PC-3 (cell line): Measurements from ENCODE around the gene CFAP45. TPM values are rescaled to one million over a fixed set of nuclear protein-coding genes. Genes with fewer than 3 reads are reported as not detected.

ENCODE experiments used
- ATAC-seq: fragments of 200-7000 bp; cut with Tn5 transposase; 2 replicates; pipeline ENCODE4 v1.9.1; 2020; ENCODE audit warnings: mild to moderate bottlenecking, moderate library complexity
- BruUV-seq: library from RNA; stranded (reverse); fragments of 400-500 nt; replicated peaks from 2 replicates; lab custom pipeline; 2021; lab: Mats Ljungman, UMichigan
- CTCF ChIA-PET: fragments of 300-600 bp; sonication (Branson Sonifier 250); formaldehyde crosslinking; loops from one replicate; lab custom pipeline; 2022; ENCODE audit warnings: antibody characterized with exemption; lab: Charles Lee
- POLR2A ChIA-PET: fragments of 300-600 bp; sonication (Branson Sonifier 250); formaldehyde crosslinking; loops from one replicate; lab custom pipeline; 2022; ENCODE audit warnings: antibody characterized with exemption; ENCODE audit not compliant: unreplicated experiment; lab: Charles Lee
- DNase-seq: peaks from one replicate; pipeline ENCODE4 v3.0.0-alpha.2; 2015
- H2AFZ ChIP-seq: fragments of 300-600 bp; sonication (generic); 2 replicates; pipeline ENCODE4 v1.6.0; 2016; ENCODE audit warnings: antibody characterized with exemption, low read length
- H3F3A ChIP-seq: fragments of 300-600 bp; sonication (generic); one replicate; pipeline ENCODE4 v1.6.0; 2017; ENCODE audit warnings: antibody characterized with exemption, low read length, control low read depth, mild to moderate bottlenecking; ENCODE audit not compliant: unreplicated experiment
- H3K27ac ChIP-seq: fragments of 300-600 bp; sonication (generic); 2 replicates; pipeline ENCODE4 v1.5.1; 2016; ENCODE audit warnings: mild to moderate bottlenecking, low read length
- H3K27me3 ChIP-seq: fragments of 300-600 bp; sonication (generic); 2 replicates; pipeline ENCODE4 v1.6.1; 2016; ENCODE audit warnings: low read length, mixed read lengths
- H3K36me3 ChIP-seq: fragments of 300-600 bp; sonication (generic); 2 replicates; pipeline ENCODE4 v1.6.1; 2016; ENCODE audit warnings: low read depth, mixed run types, low read length, mixed read lengths
- H3K4me1 ChIP-seq: fragments of 300-600 bp; sonication (generic); 2 replicates; pipeline ENCODE4 v1.5.1; 2016; ENCODE audit warnings: low read length; ENCODE audit not compliant: insufficient read depth
- H3K4me2 ChIP-seq: fragments of 300-600 bp; sonication (generic); 2 replicates; pipeline ENCODE4 v1.6.0; 2016; ENCODE audit warnings: low read length
- H3K4me3 ChIP-seq: fragments of 300-600 bp; sonication (generic); 2 replicates; pipeline ENCODE4 v1.5.1; 2016; ENCODE audit warnings: mild to moderate bottlenecking, low read length, mixed read lengths
- H3K79me2 ChIP-seq: fragments of 300-600 bp; sonication (generic); 2 replicates; pipeline ENCODE4 v1.6.1; 2017; ENCODE audit warnings: low read length, mixed read lengths
- H3K9ac ChIP-seq: fragments of 300-600 bp; sonication (generic); 2 replicates; pipeline ENCODE4 v1.6.0; 2016; ENCODE audit warnings: mild to moderate bottlenecking, low read length
- H3K9me2 ChIP-seq: fragments of 300-600 bp; sonication (generic); replicated peaks from 2 replicates; pipeline ENCODE4 v1.6.1; 2016; ENCODE audit warnings: mixed run types, low read length, mixed read lengths
- H3K9me3 ChIP-seq: fragments of 300-600 bp; sonication (generic); 2 replicates; pipeline ENCODE4 v1.6.1; 2016; ENCODE audit warnings: low read length, mixed read lengths
- H4K20me1 ChIP-seq: fragments of 300-600 bp; sonication (generic); 2 replicates; pipeline ENCODE4 v1.6.1; 2016; ENCODE audit warnings: low read length, mixed read lengths
- CTCF ChIP-seq: fragments of 300-600 bp; sonication (generic); conservative IDR thresholded peaks from 2 replicates; pipeline ENCODE4 v1.5.1; 2017; ENCODE audit warnings: antibody characterized with exemption, low read depth, mild to moderate bottlenecking, low read length
- EZH2 ChIP-seq: fragments of 300-600 bp; sonication (generic); IDR thresholded peaks from one replicate; pipeline ENCODE4 v1.6.1; 2017; ENCODE audit warnings: antibody characterized with exemption, mild to moderate bottlenecking, low read length; ENCODE audit not compliant: unreplicated experiment
- EZH2phosphoT487 ChIP-seq: fragments of 300-600 bp; sonication (generic); IDR thresholded peaks from 2 replicates; pipeline ENCODE4 v1.6.1; 2018; ENCODE audit warnings: mild to moderate bottlenecking, antibody characterized with exemption, low read length, borderline replicate concordance
- intact Hi-C: fragments of 100-400 bp; cut with micrococcal nuclease; formaldehyde crosslinking; loops from 2 replicates; pipeline ENCODE4 v1.9.0; 2023
- total RNA-seq: library from RNA; depleted of rRNA; stranded (reverse); fragments of >200 nt; gene quantifications from 2 replicates; pipeline ENCODE4 v1.2.3, GENCODE V29; 2014

CFAP45 gene
- total RNA-seq, 1 experiment from 2014 or later: 1.6 TPM

DNA sequence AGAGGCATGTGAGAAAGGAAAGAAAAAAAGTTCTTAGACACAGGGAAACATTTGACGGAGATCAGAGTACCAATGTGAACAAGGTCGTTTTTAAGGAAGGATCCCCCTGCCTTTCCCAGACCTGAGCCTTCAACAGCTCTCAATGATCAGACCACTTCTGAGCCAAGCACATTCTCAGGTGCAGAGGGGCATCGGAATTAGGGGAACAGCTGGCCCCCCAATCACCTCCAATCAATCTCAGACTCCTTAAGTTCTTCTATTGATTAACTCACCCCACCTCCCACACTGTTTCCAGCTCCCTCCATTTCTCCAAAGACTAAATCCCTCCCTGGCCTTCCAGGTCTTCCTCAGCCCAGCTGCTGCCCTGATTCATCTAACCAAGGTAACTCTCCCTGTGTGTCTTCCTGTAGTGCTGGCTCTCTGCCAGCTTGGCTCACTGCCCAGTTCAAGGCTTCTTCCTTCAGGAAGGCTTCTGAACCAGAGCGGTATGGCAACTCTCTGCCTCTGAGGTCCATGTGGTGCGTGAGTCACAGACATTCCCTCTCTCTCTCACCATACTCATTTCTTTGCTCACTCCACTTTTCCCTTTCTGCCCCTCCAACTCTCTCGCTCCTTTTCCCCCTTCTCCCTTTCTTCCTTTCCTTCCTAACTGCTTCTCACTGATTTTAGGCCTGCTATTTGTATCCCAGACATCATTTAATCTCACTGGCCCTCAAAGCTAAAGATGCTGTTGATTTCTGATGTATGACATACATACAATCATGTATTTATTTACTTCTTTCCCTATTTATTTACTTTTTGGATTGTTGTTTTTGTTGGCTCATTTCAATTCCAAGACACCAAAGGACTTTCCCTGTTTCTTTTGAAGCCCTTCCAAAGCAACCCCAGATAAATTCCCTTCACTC lies 18.1 kb downstream of the CFAP45 start:
- Histone ChIP-seq H3K27ac (peak overlapping the region; percentile 97), H4K20me1 (no peaks in the 10 kb centered on the region), H3K79me2 (no peaks in the 10 kb centered on the region), H3K9me2 (no peaks in the 10 kb centered on the region), H3K4me3 (peak overlapping the region; percentile 24; the same call in 1 of the 2 replicates), H3K9me3 (no peaks in the 10 kb centered on the region), H3K36me3 (no peaks in the 10 kb centered on the region), H2AFZ (no peak overlapping the region), H3K4me1 (peaks cover 54% of the 10 kb centered on the region), H3K9ac (peak overlapping the region; percentile 84), H3F3A (peaks cover 11% of the 10 kb centered on the region), H3K27me3 (no peaks in the 10 kb centered on the region), H3K4me2 (peak overlapping the region; percentile 75)
- ChIA-PET CTCF (interaction anchor here (0.5 to 0.7 kb wide), 4 partner anchors 9 to 105 kb away, joined by 3 to 4 read pairs (median 3); no protein-coding TSS in a partner anchor), POLR2A (interaction anchor here (0.7 kb wide), 1 partner anchor 42 kb away, joined by 3 read pairs; no protein-coding TSS in a partner anchor)
- TF ChIP-seq CTCF: no peak
- TF ChIP-seq EZH2: no peak
- TF ChIP-seq EZH2phosphoT487: no peak
- TSS peak; percentile 78 for BruUV-seq
- ATAC-seq (peak; percentile 82), DNase-seq (peak; percentile 100)
- intact Hi-C loops: no loop called here

- Histone ChIP-seq H3K9me3 (no peaks in the 10 kb centered on the region), H3K27me3 (no peaks in the 10 kb centered on the region), H3K9ac (peak overlapping the region; percentile 54), H2AFZ (no peak overlapping the region), H3K79me2 (no peaks in the 10 kb centered on the region), H3K4me3 (no peak overlapping the region), H4K20me1 (no peaks in the 10 kb centered on the region), H3F3A (peaks cover 11% of the 10 kb centered on the region), H3K27ac (peak overlapping the region; percentile 97), H3K36me3 (no peaks in the 10 kb centered on the region), H3K4me2 (peak overlapping the region; percentile 50), H3K4me1 (peaks cover 54% of the 10 kb centered on the region), H3K9me2 (no peaks in the 10 kb centered on the region)
- DNase-seq (no peak), ATAC-seq (no peak)
- CTCF ChIA-PET: interaction anchor here (0.6 kb wide), 1 partner anchor 20 kb away, joined by 5 read pairs; no protein-coding TSS in a partner anchor
- intact Hi-C loops: loop anchor here (1.0 kb wide), 1 partner anchor 63 kb away; no protein-coding TSS in a partner anchor
- BruUV-seq: no TSS peak
- TF ChIP-seq EZH2 (no peak), CTCF (no peak), EZH2phosphoT487 (no peak)
- POLR2A ChIA-PET: interaction anchor here (0.6 to 1.0 kb wide), 2 partner anchors 24 to 283 kb away, joined by 3 read pairs; no protein-coding TSS in a partner anchor
Measured at GRCh38 chr1:159880430-159880829, 19.5 kb downstream of the CFAP45 start.
